GM11168 (cell line): ENCODE measurements around the gene FAM89B.

Experiments used
- in situ Hi-C: fragments of 300-500 bp; cut with MboI; formaldehyde crosslinking; loops from one replicate; pipeline ENCODE4 v1.12.0; 2022; ENCODE audit warnings: low sequenced_read_pairs; ENCODE audit not compliant: unreplicated experiment

FAM89B gene

DNA sequence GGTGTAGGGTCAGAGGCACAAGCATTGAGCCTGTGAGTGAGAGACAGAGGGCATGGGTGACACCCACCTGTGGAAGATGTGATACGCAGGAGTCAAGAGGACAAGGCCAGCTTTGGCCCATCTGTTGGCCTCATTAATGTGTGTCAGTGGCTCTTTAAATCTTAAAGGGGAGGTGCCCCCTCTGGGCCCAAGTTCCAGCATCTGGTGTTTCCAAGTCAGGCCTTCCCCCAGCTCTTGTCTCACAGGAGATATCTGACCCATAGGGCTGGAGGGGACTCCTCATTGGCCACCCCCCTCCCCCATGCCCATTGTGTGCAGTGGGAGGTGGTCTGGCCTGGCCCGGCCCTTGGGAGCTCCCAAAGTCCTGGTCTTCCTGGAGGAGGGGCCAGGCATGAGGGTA is 14.3 kb downstream of the FAM89B start:
- in situ Hi-C loops = no loop called here

DNA sequence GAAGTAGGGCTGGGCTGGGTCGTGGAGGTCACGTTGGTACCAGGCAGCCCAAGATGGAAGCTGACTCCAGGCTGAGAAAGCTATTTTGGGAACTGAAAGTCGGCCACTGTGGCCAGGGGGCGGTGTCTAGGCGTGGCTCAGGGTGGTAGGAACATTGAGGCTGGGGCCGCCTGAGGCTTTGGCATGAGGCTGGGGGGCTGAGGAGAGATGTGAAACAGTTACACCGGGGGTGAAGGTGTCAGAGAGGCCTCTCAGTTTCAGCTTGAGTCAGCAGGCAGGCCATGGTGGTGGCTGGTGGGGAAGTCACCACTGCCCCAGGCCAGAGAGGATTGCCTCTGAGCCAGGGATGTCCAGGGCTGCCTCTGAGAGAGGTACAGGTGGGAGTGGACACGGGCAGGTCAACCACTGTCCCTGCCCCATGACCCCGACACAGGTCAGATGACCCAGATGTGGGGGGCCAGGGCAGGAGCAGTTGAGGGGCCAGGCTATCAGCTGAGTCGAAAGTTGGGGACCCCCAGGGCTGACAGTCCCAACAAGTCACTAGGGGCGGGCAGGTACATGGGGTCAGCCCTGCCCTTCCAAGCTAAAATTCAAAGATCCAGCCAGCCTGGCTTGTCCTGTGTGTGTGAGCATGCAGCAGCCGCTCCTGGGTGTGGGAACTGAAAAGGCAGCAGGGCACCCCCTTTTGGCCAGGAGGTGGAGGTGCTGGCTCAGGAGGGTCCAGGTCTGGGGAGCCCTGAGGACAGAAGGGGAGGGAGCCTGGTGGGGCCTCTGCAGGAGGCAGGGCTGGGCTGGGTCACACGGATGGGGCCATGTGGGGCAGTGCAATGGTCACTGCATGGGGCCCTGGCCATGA is 16.1 kb downstream of the FAM89B start:
- in situ Hi-C loops = no loop called here

DNA sequence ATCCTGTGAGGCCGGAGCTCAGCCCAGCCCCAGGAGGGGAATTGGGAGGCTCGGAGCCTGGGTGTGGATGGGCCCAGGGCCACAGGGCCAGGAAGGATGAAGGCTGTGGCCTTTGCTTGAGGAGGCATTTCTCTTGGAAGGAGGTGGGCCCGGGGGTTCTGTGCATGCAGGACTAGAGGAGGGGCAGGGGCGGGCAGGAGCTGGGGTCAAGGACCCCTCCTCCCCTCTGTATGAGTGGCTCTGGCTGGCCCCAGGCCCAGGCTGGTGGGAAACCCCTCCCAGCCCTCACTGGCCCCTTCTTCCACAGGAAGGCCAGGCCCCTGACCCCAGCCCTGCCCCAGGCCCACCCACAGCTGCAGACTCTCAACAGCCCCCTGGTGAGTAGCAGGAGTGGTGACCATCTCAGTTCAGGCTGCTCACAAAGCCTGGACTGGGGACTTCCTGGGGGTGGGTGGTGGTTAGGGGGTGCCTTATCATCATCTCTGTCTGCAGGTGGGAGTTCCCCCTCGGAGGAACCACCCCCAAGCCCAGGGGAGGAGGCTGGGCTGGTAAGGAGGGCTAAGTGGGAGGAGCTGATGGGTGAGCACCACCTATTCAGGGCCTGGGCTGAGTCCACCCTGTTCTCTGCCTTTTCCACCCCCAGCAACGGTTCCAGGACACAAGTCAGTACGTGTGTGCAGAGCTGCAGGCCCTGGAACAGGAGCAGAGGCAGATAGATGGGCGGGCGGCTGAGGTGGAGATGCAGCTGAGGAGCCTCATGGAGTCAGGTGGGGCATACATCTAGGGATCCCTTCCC is 17.3 kb downstream of the FAM89B start:
- in situ Hi-C loops = no loop called here

- in situ Hi-C loops = no loop called here
Observed at GRCh38 chr11:65590240-65590738, 18.0 kb downstream of the FAM89B start.

- in situ Hi-C loops = no loop called here
Observed at GRCh38 chr11:65591939-65592857, 19.9 kb downstream of the FAM89B start.

GRCh38 chr11:65592858-65593517 is 20.6 kb downstream of the FAM89B start:
- in situ Hi-C loops = no loop called here

- in situ Hi-C loops = no loop called here
Observed at GRCh38 chr11:65593518-65594414, 21.4 kb downstream of the FAM89B start.

- in situ Hi-C loops = no loop called here
Observed at GRCh38 chr11:65595131-65595530, 22.8 kb downstream of the FAM89B start.

- in situ Hi-C loops = no loop called here
Observed at GRCh38 chr11:65595543-65596281, 23.4 kb downstream of the FAM89B start, which contains the start of gene KCNK7. KCNK7 (minus strand) TSS chr11:65595800; CDS start chr11:65595772, 28 bp downstream.

DNA sequence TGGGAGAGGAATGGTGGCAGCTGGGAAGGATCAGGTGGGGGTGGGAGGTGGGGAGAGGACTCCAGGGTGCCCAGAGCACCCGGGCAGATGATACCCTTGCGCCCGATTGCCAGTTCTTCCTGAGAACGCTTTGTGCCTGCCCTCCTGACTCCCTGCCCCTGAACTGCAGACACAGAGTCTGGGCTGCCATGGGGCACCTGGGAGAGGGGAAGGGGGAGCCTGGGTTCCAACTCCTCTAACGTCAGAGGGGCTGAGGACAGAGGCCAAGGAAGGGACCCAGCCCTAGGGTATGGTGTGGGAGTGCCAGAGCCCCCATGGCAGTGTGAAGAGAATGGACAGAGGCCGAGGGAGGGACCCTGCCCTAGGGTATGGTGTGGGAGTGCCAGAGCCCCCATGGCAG is 24.2 kb downstream of the FAM89B start:
- in situ Hi-C loops = no loop called here

DNA sequence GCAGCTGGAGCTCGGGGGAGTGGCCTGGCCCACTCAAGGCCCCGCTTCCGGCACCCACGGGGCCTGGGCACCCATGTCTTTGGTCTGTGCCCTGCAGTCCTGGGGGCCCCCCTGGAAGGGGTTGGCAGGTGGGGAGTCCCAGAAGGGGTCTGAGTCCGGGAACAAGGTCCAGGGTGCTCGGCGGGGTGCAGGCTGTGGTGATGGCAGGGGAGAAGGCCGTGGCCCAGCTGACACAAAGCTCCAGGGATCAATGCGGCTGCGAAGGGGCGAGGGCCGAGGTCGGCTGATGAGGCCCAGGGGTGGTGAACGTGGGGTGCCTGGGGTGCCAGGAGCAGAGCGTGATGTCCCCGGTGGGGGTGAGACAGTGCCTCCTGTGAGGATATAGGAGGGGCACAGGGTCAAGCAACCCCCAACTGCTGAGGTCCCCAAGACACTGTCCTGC is 25.9 kb downstream of the FAM89B start:
- in situ Hi-C loops = no loop called here

- in situ Hi-C loops = no loop called here
Observed at GRCh38 chr11:65599216-65599954, 27.0 kb downstream of the FAM89B start.

DNA sequence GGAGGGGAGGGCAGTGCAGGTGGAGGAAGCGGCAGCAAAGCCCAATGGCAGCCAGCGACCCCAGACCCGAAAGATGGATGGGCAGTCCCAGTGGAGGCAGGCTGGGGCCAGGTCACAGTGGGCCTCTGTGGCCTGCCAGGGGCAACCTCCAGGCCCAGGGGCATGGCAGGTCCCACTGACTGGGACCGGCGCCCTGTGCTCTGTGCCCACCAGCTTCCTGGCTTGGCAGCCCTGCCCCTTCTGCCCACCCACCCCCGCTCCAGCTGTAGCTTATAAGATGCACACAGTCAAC is 27.6 kb downstream of the FAM89B start:
- in situ Hi-C loops = no loop called here

DNA sequence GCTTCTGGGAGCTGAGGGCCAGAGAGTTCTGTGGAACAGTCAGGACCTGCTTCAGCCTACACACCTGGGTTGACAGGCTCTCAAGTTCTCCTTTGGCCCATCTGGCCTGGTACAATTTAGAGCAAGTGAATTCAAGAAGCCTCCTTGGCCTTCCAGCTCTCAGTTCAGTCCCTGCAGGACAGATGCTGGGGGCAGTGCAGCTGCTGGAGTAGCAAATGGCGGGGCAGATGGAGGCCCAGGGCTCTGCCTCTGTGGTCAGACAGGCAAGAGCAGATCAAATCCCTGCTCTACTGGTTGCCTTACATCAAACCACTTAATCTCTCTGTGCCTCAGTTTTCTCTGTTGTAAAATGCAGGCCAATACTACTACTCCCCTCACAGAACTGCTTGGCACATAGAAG is 31.9 kb downstream of the FAM89B start:
- in situ Hi-C loops = no loop called here

DNA sequence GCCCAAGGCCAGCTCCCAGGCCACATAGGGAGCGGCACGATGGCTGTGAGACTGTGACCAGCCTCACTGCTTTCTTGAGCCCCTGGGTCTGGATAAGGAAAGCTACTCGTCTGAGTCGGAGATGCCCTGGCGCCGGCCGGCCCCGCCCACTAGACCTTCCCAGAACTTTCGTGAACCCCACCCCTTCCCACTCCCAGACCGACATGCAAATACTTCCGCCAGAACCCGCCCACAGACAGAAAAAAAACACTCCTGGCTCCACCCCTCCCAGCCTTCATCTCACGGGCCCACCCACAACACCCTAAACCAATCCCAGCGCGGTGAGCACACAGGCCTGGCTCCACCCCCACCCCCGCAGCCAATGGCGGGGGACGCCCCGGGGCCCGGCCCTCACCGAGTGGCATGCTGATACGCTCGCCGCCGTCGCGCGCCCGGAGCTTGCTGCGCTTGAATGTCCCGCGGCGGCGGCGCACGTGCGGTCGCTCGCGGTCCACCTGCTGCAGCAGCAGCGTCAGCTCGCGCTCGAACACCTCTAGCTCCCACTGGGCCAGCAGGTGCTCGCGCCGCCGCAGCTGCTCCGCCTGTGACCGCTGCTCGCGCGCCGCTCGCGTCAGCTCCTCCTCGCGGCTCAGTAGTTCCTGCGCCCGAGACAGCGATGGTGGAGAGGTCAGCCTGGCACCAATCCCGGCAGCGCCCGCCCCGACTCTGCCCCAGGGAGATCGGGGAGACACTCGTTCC is 34.7 kb downstream of the FAM89B start:
- in situ Hi-C loops = no loop called here

GRCh38 chr11:65607614-65608426 is 35.5 kb downstream of the FAM89B start:
- in situ Hi-C loops = no loop called here
